Panc1 (cell line): ENCODE data around the gene INPP1. TPM values are rescaled to one million over a fixed set of nuclear protein-coding genes. Genes with fewer than 3 reads are reported as not detected.

Experiments used
- ATAC-seq: fragments of 200-7000 bp; cut with Tn5 transposase; 2 replicates; pipeline ENCODE4 v1.9.1; 2020; ENCODE audit warnings: mild to moderate bottlenecking, moderate library complexity
- BruUV-seq: library from RNA; stranded (reverse); fragments of 400-500 nt; replicated peaks from 2 replicates; lab custom pipeline; 2021; lab: Mats Ljungman, UMichigan
- CTCF ChIA-PET: fragments of 300-600 bp; sonication (Branson Sonifier 250); formaldehyde crosslinking; loops from one replicate; lab custom pipeline; 2022; ENCODE audit warnings: antibody characterized with exemption; lab: Charles Lee
- POLR2A ChIA-PET: fragments of 300-600 bp; sonication (Branson Sonifier 250); formaldehyde crosslinking; loops from one replicate; lab custom pipeline; 2022; ENCODE audit warnings: antibody characterized with exemption; lab: Charles Lee
- DNase-seq: peaks from one replicate; pipeline ENCODE4 v3.0.0-alpha.2; 2010; ENCODE audit warnings: low read depth, low spot score
- H3K27ac ChIP-seq: 2 replicates; pipeline ENCODE4 v1.5.1; 2011; ENCODE audit warnings: mild to moderate bottlenecking, low read length, inconsistent platforms
- H3K27me3 ChIP-seq: fragments of 200-500 bp; sonication (Bioruptor generic); 2 replicates; pipeline ENCODE4 v1.6.0; 2014; ENCODE audit warnings: low read length, inconsistent platforms; ENCODE audit not compliant: control insufficient read depth, insufficient read depth
- H3K36me3 ChIP-seq: fragments of 200-500 bp; sonication (Bioruptor generic); 2 replicates; pipeline ENCODE4 v1.5.1; 2014; ENCODE audit warnings: inconsistent platforms, mild to moderate bottlenecking, low read length, moderate library complexity; ENCODE audit not compliant: control insufficient read depth, insufficient read depth
- H3K4me1 ChIP-seq: 2 replicates; pipeline ENCODE4 v1.5.1; 2011; ENCODE audit warnings: inconsistent platforms, mild to moderate bottlenecking, low read length, moderate library complexity; ENCODE audit not compliant: control insufficient read depth, insufficient read depth
- H3K4me3 ChIP-seq, 2 experiments: 2 replicates each; pipeline ENCODE4 v1.5.1; 2011 to 2012; ENCODE audit warnings: low read depth in 2 of 2, low read length in 2 of 2, mild to moderate bottlenecking in 2 of 2, inconsistent platforms in 1 of 2, moderate library complexity in 1 of 2
- H3K9me3 ChIP-seq: fragments of 200-500 bp; sonication (Bioruptor generic); 2 replicates; pipeline ENCODE4 v1.5.1; 2014; ENCODE audit warnings: low read depth, mild to moderate bottlenecking, inconsistent platforms, low read length, moderate library complexity; ENCODE audit not compliant: control insufficient read depth, insufficient read depth
- POLR2AphosphoS5 ChIP-seq: IDR thresholded peaks from 2 replicates; pipeline ENCODE4 v1.6.1; 2012; ENCODE audit warnings: mild to moderate bottlenecking, low read depth, low read length, moderate library complexity
- REST ChIP-seq, 2 experiments: IDR thresholded peaks; 2 replicates each; pipeline ENCODE4 v1.6.1; 2011 to 2012; ENCODE audit warnings: low read depth in 2 of 2, control low read depth in 1 of 2, low read length in 1 of 2, mild to moderate bottlenecking in 1 of 2, moderate library complexity in 1 of 2; ENCODE audit not compliant: insufficient read depth in 1 of 2
- SIN3A ChIP-seq: IDR thresholded peaks from 2 replicates; pipeline ENCODE4 v1.6.1; 2012; ENCODE audit warnings: low read depth, mild to moderate bottlenecking, low read length, moderate library complexity, borderline replicate concordance; ENCODE audit not compliant: insufficient read depth
- TCF7L2 ChIP-seq: IDR thresholded peaks from 2 replicates; pipeline ENCODE4 v1.6.1; 2011; ENCODE audit warnings: mild to moderate bottlenecking, low read depth, low read length, inconsistent platforms
- in situ Hi-C: cut with HindIII; loops from 2 replicates; pipeline ENCODE4 v1.10.0; 2016; ENCODE audit warnings: low sequenced_read_pairs, low pct_unique_long_range_greater_than_20kb
- intact Hi-C: fragments of 100-400 bp; cut with micrococcal nuclease; formaldehyde crosslinking; loops from one replicate; pipeline ENCODE4 v1.10.0; 2022; ENCODE audit not compliant: unreplicated experiment
- total RNA-seq: library from RNA; stranded (reverse); gene quantifications from one replicate; pipeline ENCODE4 v1.2.1, GENCODE V29; 2021; ENCODE audit not compliant: unreplicated experiment
- TF ChIP-seq, protein P1 (sequence below): fragments of 450-650 bp; IDR thresholded peaks from 2 replicates; pipeline ENCODE4 v1.5.1; 2017; ENCODE audit warnings: mild to moderate bottlenecking

Gene INPP1
- total RNA-seq, 1 experiment from 2014 or later, result 10.8 TPM

DNA sequence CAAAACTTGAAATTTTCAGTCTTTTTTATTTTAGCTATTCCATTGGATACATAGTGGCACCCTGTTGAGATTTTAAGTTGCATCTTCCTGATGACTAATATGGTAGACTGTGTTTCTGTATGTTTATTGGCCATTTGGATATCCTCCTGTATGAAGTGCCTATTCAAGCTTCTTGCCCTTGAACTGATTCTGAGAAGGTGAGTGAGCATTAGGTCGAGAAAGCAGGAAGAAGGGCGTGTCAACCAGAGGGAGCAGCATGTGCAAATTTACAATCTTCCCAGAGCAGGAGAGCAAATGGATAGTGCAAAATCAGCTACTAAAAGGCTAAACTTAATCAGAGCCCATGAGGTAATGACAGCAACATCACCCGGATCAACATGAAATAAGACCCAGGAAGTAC, 8.6 kb downstream of the INPP1 start:
- Histone ChIP-seq H3K27me3 (no peaks in the 10 kb centered on the region), H3K9me3 (no peaks in the 10 kb centered on the region), H3K4me1 (no peaks in the 10 kb centered on the region), H3K36me3 (no peaks in the 10 kb centered on the region), H3K4me3 (no peak overlapping the region), H3K27ac (no peak overlapping the region)
- TF ChIP-seq, protein P1, sequence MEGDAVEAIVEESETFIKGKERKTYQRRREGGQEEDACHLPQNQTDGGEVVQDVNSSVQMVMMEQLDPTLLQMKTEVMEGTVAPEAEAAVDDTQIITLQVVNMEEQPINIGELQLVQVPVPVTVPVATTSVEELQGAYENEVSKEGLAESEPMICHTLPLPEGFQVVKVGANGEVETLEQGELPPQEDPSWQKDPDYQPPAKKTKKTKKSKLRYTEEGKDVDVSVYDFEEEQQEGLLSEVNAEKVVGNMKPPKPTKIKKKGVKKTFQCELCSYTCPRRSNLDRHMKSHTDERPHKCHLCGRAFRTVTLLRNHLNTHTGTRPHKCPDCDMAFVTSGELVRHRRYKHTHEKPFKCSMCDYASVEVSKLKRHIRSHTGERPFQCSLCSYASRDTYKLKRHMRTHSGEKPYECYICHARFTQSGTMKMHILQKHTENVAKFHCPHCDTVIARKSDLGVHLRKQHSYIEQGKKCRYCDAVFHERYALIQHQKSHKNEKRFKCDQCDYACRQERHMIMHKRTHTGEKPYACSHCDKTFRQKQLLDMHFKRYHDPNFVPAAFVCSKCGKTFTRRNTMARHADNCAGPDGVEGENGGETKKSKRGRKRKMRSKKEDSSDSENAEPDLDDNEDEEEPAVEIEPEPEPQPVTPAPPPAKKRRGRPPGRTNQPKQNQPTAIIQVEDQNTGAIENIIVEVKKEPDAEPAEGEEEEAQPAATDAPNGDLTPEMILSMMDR, result no peak
- TF ChIP-seq POLR2AphosphoS5 (no peak), TCF7L2 (no peak), SIN3A (no peak), REST (IDR thresholded peaks at IDR 0.05; ENCODE audit: insufficient read depth in 1 of 2, low read depth in 2 of 2, low read length in 1 of 2) (no peak)
- in situ Hi-C loops, result no loop called here
- ATAC-seq (no peak), DNase-seq (no peak)
- ChIA-PET POLR2A (no interaction called here), CTCF (no interaction called here)
- BruUV-seq, result no TSS peak
- intact Hi-C loops, result no loop called here

- ATAC-seq, result no peak
- no peak overlapping the region for H3K27ac ChIP-seq
- no TSS peak for BruUV-seq
- H3K4me1 ChIP-seq, result no peaks in the 10 kb centered on the region; the same call in 1 of the 2 replicates
- ChIA-PET POLR2A (no interaction called here), CTCF (no interaction called here)
- no peak overlapping the region for H3K4me3 ChIP-seq
- intact Hi-C loops, result no loop called here
- TF ChIP-seq POLR2AphosphoS5 (no peak), TCF7L2 (no peak), REST (IDR thresholded peaks at IDR 0.05; ENCODE audit: insufficient read depth in 1 of 2, low read depth in 2 of 2, low read length in 1 of 2) (no peak), SIN3A (no peak)
- TF ChIP-seq, protein P1, result no peak
- H3K9me3 ChIP-seq, result no peaks in the 10 kb centered on the region
- H3K36me3 ChIP-seq, result no peaks in the 10 kb centered on the region
- H3K27me3 ChIP-seq, result no peaks in the 10 kb centered on the region
- no peak for DNase-seq
- in situ Hi-C loops, result no loop called here
These were observed 9.5 kb downstream of the INPP1 start for GRCh38 chr2:190352668-190353536.
